Breast epithelium (tissue), 3 donors: ENCODE data around the gene SOX18.

ENCODE experiments used
- POLR2A ChIP-seq: fragments of 450-650 bp; IDR thresholded peaks from one replicate; pipeline ENCODE4 v1.6.1; 2016; ENCODE audit warnings: antibody characterized with exemption, mild to moderate bottlenecking, moderate library complexity
- POLR2AphosphoS5 ChIP-seq, 3 donors: sonication (generic); formaldehyde crosslinking; IDR thresholded peaks; one replicate each; pipeline ENCODE4 v1.6.1; 2017; ENCODE audit warnings: antibody characterized with exemption in 3 of 3
- TF ChIP-seq, protein P1 (sequence below), 3 donors: fragments of 450-650 bp; IDR thresholded peaks; one replicate each; pipeline ENCODE4 v1.5.1; 2016 to 2017; ENCODE audit warnings: antibody characterized with exemption in 3 of 3, mild to moderate bottlenecking in 3 of 3, moderate library complexity in 3 of 3

DNA sequence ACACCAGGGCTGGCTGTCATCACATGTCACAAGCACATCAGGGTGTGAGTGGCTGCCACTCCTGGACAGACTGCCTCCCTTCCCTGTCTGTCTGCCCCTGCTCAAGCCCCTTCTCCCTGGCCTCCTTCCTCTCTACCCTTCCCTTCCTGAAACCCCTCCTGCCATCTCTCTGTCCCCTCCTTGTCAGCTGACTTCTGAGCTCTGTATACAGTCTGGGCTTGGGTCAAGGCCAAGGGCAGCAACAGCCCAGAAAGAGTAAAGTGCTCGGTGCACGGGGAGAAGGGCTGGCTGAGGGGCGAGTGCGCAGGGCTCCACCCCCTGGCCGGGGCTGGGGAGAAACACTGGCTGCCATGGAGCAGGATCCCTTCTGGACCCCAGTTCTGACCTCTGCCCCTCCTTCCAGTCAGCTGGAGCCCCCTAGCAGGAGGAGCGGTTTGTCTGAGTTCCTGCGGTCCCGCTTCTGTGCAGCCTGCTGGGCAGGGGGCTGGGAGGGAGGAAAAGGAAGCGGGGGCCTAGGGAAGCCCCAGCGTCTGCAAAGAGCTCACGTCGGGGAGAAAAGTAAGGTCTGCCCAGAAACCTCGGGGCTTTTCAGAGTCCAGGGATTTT lies 32.8 kb upstream of the SOX18 start:
- TF ChIP-seq, protein P1, sequence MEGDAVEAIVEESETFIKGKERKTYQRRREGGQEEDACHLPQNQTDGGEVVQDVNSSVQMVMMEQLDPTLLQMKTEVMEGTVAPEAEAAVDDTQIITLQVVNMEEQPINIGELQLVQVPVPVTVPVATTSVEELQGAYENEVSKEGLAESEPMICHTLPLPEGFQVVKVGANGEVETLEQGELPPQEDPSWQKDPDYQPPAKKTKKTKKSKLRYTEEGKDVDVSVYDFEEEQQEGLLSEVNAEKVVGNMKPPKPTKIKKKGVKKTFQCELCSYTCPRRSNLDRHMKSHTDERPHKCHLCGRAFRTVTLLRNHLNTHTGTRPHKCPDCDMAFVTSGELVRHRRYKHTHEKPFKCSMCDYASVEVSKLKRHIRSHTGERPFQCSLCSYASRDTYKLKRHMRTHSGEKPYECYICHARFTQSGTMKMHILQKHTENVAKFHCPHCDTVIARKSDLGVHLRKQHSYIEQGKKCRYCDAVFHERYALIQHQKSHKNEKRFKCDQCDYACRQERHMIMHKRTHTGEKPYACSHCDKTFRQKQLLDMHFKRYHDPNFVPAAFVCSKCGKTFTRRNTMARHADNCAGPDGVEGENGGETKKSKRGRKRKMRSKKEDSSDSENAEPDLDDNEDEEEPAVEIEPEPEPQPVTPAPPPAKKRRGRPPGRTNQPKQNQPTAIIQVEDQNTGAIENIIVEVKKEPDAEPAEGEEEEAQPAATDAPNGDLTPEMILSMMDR (IDR thresholded peaks at IDR 0.05): no peak
- no peak for TF ChIP-seq POLR2AphosphoS5 (IDR thresholded peaks at IDR 0.05)
- TF ChIP-seq POLR2A: no peak
